GM23338 (cell line): ENCODE measurements around the gene HMG20B.

ENCODE experiments used
- CREB1 ChIP-seq: fragments of 250-450 bp; sonication (Bioruptor Pico); IDR thresholded peaks from 2 replicates; pipeline ENCODE4 v1.5.0; 2020; ENCODE audit warnings: low read depth, mild to moderate bottlenecking, moderate library complexity
- JUNB ChIP-seq: IDR thresholded peaks from one replicate; pipeline ENCODE4 v1.6.1; 2016; ENCODE audit warnings: antibody characterized with exemption; ENCODE audit not compliant: unreplicated experiment
- POLR2AphosphoS5 ChIP-seq: IDR thresholded peaks from 2 replicates; pipeline ENCODE4 v1.6.1; 2016; ENCODE audit warnings: antibody characterized with exemption, low read depth
- TF ChIP-seq, protein P1 (sequence below): fragments of 250-450 bp; sonication (Bioruptor Pico); IDR thresholded peaks from 2 replicates; pipeline ENCODE4 v1.5.0; 2020; ENCODE audit warnings: mild to moderate bottlenecking, moderate library complexity
- TF ChIP-seq, protein P2 (sequence below), 2 experiments: fragments of 200-600 bp in 1 of 2; sonication (generic) in 1 of 2; conservative IDR thresholded peaks; 2 replicates each; pipeline versions ENCODE4 v1.5.1 to v1.6.1; 2016 to 2017; ENCODE audit warnings: antibody characterized with exemption in 2 of 2, low read depth in 2 of 2, mild to moderate bottlenecking in 2 of 2, moderate library complexity in 1 of 2

DNA sequence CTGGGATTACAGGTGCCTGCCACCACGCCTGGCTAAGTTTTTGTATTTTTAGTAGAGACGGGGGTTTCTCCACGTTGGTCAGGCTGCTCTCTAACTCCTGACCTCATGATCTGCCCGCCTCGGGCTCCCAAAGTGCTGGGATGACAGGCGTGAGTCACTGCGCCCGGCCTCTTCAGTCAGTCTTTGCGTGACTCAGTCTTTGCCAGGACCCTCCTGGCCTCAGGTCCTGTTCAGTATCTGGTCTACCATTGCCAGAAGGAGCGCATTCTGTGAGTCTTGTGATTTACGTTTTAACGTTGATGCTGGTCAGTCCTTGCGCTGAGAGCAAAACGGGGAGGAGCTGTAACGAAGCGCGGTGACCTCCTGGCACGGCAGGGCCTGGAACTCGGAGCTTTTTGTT is 7.6 kb upstream of the HMG20B start:
- no peak for TF ChIP-seq POLR2AphosphoS5
- TF ChIP-seq, protein P1, sequence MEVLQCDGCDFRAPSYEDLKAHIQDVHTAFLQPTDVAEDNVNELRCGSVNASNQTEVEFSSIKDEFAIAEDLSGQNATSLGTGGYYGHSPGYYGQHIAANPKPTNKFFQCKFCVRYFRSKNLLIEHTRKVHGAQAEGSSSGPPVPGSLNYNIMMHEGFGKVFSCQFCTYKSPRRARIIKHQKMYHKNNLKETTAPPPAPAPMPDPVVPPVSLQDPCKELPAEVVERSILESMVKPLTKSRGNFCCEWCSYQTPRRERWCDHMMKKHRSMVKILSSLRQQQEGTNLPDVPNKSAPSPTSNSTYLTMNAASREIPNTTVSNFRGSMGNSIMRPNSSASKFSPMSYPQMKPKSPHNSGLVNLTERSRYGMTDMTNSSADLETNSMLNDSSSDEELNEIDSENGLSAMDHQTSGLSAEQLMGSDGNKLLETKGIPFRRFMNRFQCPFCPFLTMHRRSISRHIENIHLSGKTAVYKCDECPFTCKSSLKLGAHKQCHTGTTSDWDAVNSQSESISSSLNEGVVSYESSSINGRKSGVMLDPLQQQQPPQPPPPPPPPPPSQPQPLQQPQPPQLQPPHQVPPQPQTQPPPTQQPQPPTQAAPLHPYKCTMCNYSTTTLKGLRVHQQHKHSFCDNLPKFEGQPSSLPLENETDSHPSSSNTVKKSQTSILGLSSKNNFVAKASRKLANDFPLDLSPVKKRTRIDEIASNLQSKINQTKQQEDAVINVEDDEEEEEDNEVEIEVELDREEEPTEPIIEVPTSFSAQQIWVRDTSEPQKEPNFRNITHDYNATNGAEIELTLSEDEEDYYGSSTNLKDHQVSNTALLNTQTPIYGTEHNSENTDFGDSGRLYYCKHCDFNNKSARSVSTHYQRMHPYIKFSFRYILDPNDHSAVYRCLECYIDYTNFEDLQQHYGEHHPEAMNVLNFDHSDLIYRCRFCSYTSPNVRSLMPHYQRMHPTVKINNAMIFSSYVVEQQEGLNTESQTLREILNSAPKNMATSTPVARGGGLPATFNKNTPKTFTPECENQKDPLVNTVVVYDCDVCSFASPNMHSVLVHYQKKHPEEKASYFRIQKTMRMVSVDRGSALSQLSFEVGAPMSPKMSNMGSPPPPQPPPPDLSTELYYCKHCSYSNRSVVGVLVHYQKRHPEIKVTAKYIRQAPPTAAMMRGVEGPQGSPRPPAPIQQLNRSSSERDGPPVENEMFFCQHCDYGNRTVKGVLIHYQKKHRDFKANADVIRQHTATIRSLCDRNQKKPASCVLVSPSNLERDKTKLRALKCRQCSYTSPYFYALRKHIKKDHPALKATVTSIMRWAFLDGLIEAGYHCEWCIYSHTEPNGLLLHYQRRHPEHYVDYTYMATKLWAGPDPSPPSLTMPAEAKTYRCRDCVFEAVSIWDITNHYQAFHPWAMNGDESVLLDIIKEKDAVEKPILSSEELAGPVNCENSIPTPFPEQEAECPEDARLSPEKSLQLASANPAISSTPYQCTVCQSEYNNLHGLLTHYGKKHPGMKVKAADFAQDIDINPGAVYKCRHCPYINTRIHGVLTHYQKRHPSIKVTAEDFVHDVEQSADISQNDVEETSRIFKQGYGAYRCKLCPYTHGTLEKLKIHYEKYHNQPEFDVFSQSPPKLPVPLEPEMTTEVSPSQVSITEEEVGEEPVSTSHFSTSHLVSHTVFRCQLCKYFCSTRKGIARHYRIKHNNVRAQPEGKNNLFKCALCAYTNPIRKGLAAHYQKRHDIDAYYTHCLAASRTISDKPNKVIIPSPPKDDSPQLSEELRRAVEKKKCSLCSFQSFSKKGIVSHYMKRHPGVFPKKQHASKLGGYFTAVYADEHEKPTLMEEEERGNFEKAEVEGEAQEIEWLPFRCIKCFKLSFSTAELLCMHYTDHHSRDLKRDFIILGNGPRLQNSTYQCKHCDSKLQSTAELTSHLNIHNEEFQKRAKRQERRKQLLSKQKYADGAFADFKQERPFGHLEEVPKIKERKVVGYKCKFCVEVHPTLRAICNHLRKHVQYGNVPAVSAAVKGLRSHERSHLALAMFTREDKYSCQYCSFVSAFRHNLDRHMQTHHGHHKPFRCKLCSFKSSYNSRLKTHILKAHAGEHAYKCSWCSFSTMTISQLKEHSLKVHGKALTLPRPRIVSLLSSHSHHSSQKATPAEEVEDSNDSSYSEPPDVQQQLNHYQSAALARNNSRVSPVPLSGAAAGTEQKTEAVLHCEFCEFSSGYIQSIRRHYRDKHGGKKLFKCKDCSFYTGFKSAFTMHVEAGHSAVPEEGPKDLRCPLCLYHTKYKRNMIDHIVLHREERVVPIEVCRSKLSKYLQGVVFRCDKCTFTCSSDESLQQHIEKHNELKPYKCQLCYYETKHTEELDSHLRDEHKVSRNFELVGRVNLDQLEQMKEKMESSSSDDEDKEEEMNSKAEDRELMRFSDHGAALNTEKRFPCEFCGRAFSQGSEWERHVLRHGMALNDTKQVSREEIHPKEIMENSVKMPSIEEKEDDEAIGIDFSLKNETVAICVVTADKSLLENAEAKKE (CRISPR knock-in tag) = no peak
- TF ChIP-seq, protein P2, sequence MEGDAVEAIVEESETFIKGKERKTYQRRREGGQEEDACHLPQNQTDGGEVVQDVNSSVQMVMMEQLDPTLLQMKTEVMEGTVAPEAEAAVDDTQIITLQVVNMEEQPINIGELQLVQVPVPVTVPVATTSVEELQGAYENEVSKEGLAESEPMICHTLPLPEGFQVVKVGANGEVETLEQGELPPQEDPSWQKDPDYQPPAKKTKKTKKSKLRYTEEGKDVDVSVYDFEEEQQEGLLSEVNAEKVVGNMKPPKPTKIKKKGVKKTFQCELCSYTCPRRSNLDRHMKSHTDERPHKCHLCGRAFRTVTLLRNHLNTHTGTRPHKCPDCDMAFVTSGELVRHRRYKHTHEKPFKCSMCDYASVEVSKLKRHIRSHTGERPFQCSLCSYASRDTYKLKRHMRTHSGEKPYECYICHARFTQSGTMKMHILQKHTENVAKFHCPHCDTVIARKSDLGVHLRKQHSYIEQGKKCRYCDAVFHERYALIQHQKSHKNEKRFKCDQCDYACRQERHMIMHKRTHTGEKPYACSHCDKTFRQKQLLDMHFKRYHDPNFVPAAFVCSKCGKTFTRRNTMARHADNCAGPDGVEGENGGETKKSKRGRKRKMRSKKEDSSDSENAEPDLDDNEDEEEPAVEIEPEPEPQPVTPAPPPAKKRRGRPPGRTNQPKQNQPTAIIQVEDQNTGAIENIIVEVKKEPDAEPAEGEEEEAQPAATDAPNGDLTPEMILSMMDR (conservative IDR thresholded peaks at IDR 0.05; ENCODE audit: low read depth in 2 of 2) = no peak
- no peak for TF ChIP-seq CREB1 (CRISPR knock-in tag)
- TF ChIP-seq JUNB = no peak
